Measurements from ENCODE around the gene MSL1. TPM values are rescaled to one million over a fixed set of nuclear protein-coding genes. Genes with fewer than 3 reads are reported as not detected.
A peak's percentile ranks its signal among the peaks of the same experiment; 100 is the strongest.

MSL1 gene
- total and polyA plus RNA-seq, 9 of the 15 experiments (the other 6 are each of a cell fraction or from before 2014, with no cell fraction given), result 13.8 to 120 (median 61.9) TPM

DNA sequence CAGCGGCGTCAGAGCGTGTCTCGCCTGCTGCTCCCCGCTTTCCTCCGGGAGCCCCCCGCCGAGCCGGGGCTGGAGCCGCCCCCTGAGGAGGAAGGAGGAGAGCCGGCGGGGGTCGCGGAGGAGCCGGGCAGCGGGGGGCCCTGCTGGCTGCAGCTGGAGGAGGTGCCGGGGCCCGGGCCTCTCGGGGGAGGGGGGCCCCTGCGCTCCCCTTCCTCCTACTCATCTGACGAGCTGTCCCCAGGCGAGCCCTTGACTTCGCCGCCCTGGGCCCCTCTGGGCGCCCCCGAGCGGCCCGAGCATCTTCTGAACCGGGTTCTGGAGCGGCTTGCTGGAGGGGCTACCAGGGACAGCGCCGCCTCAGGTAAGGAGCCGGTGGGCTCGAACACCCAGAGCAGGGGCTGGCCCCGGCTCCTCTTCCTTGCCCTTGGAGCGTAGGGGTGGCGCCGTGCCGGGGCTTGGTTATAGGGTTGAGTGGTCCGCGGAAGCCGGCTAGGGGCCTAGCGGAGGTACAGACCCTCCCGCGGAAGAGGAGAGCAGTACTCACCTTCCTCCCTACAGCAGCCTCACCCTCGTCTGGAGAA lies 56.3 kb downstream of the MSL1 start:
- ChIA-PET POLR2A (interaction anchor here (0.7 to 1.2 kb wide), 2 partner anchors 13 to 38 kb away, joined by 3 read pairs; partner anchors contain the start of gene CASC3), CTCF (ENCODE audit: low intra/inter-chr PET ratio) (no interaction called here)
- Histone ChIP-seq H3K9me1 (ENCODE audit: control insufficient read depth, insufficient read depth, low read length) (peaks cover 5% of the 10 kb centered on the region), H2AFZ (ENCODE audit: low read depth, low read length) (no peak overlapping the region), H3K4me2 (ENCODE audit: insufficient read depth, low read length) (no peak overlapping the region), H3K4me1 (replicated peaks in 1 of 2; ENCODE audit: control insufficient read depth in 2 of 2, insufficient read depth in 2 of 2, low read length in 2 of 2) (peaks cover 10 to 28% of the 10 kb centered on the region in 2 experiments; a peak in 4 of 5 replicates), H3K4me3 (no peak overlapping the region; the same call in 1 of the 2 replicates), H3K36me3 (ENCODE audit: control insufficient read depth, insufficient read depth, low read length) (peaks cover 17% of the 10 kb centered on the region; the same call in 2 of the 3 replicates), H3K27me3 (ENCODE audit: control insufficient read depth in 2 of 2, insufficient read depth in 2 of 2, low read length in 2 of 2) (no peaks in the 10 kb centered on the region), H3K27ac (ENCODE audit: extremely low read depth, low read depth, low read length) (peak overlapping the region; percentile 56; the same call in 1 of the 3 replicates), H4K20me1 (replicated peaks; ENCODE audit: control insufficient read depth, insufficient read depth, low read length) (no peaks in the 10 kb centered on the region), H3K9ac (ENCODE audit: insufficient read depth in 1 of 2, low read depth in 2 of 2, low read length in 2 of 2) (peak overlapping the region in 1 of 2 experiments; percentile 62; a peak in 2 of 4 replicates), H3K79me2 (ENCODE audit: control insufficient read depth, insufficient read depth, low read length) (no peaks in the 10 kb centered on the region), H3K9me3 (replicated peaks; ENCODE audit: control insufficient read depth, insufficient read depth, low read depth, low read length) (no peaks in the 10 kb centered on the region)
- no peak for TF ChIP-seq HNRNPK (IDR thresholded peaks at IDR 0.05; ENCODE audit: low read depth, low read length, poor library complexity, severe bottlenecking)
- TF ChIP-seq TAF7 (tag; IDR thresholded peaks at IDR 0.05), result no peak
- TF ChIP-seq, protein P1, sequence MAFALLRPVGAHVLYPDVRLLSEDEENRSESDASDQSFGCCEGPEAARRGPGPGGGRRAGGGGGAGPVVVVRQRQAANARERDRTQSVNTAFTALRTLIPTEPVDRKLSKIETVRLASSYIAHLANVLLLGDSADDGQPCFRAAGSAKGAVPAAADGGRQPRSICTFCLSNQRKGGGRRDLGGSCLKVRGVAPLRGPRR (CRISPR knock-in tag; IDR thresholded peaks at IDR 0.05), result no peak
- peak; percentile 31; the same call in 1 of the 2 replicates for TF ChIP-seq POLR2G (IDR thresholded peaks at IDR 0.05; ENCODE audit: low read depth, low read length)
- no peak for TF ChIP-seq TRIM28 (IDR thresholded peaks at IDR 0.05)
- TF ChIP-seq HLTF (IDR thresholded peaks at IDR 0.05), result no peak
- TF ChIP-seq FIP1L1 (IDR thresholded peaks at IDR 0.05; ENCODE audit: low read depth, low read length, poor library complexity, severe bottlenecking), result peak; percentile 8
- peak; percentile 40 for TF ChIP-seq HMGN3 (IDR thresholded peaks at IDR 0.05; ENCODE audit: borderline replicate concordance, extremely low read depth, insufficient read length, low read depth, low read length)
- intact Hi-C loops (cut with micrococcal nuclease) (no loop called here), in situ Hi-C loops (cut with MboI) (no loop called here)
- ATAC-seq, result no peak
- 97% methylated on average over 15 of the region's 46 CpGs for WGBS (ENCODE audit: insufficient coverage, low coverage, missing lambda C conversion rate)
- no TSS peak for BruUV-seq (replicated peaks)
- FAIRE-seq, result no peak
- peak in 2 of 4 experiments; percentile 47 to 49 for DNase-seq (ENCODE audit: extremely low read depth in 1 of 4, low spot score in 3 of 4)
